OCI-M2 (cell line): Measurements from ENCODE around the gene NT5C1A.

Experiments
- DNase-seq: peaks from one replicate; lab custom pipeline; 2025; ENCODE audit not compliant: unreplicated experiment; lab: John Stamatoyannopoulos, UW

Gene NT5C1A

GRCh38 chr1:39639305-39640130 lies 32.4 kb downstream of the NT5C1A start, which contains the start of gene HEYL:
Gene HEYL (minus strand): TSS chr1:39639643. CDS start chr1:39639625, 18 bp downstream.
- DNase-seq: no peak

GRCh38 chr1:39638965-39639304 lies 33.0 kb downstream of the NT5C1A start:
- no peak for DNase-seq

- no peak for DNase-seq
These were observed 34.5 kb downstream of the NT5C1A start for GRCh38 chr1:39637361-39637760.

GRCh38 chr1:39635871-39636210 lies 36.1 kb downstream of the NT5C1A start:
- DNase-seq: no peak

GRCh38 chr1:39635205-39635870 lies 36.6 kb downstream of the NT5C1A start:
- no peak for DNase-seq

GRCh38 chr1:39633422-39633821 lies 38.5 kb downstream of the NT5C1A start:
- no peak for DNase-seq

GRCh38 chr1:39632682-39633417 lies 39.1 kb downstream of the NT5C1A start:
- DNase-seq: no peak

GRCh38 chr1:39632323-39632681 lies 39.6 kb downstream of the NT5C1A start:
- no peak for DNase-seq

- DNase-seq: no peak
These were observed 40.3 kb downstream of the NT5C1A start for GRCh38 chr1:39631361-39632322.

- no peak for DNase-seq
These were observed 43.0 kb downstream of the NT5C1A start for GRCh38 chr1:39628807-39629350.

- no peak for DNase-seq
These were observed 45.3 kb downstream of the NT5C1A start for GRCh38 chr1:39626646-39627045.

- DNase-seq: no peak
These were observed 46.2 kb downstream of the NT5C1A start for GRCh38 chr1:39625462-39626273.

- no peak for DNase-seq
These were observed 46.9 kb downstream of the NT5C1A start for GRCh38 chr1:39625009-39625408.

GRCh38 chr1:39623053-39623452 lies 48.9 kb downstream of the NT5C1A start:
- no peak for DNase-seq

- no peak for DNase-seq
These were observed 49.5 kb downstream of the NT5C1A start for GRCh38 chr1:39622427-39622826.

GRCh38 chr1:39620659-39621165 lies 51.2 kb downstream of the NT5C1A start:
- no peak for DNase-seq

GRCh38 chr1:39617488-39618049 lies 54.3 kb downstream of the NT5C1A start:
- no peak for DNase-seq

GRCh38 chr1:39615086-39615673 lies 56.7 kb downstream of the NT5C1A start:
- DNase-seq: no peak

- DNase-seq: no peak
These were observed 57.4 kb downstream of the NT5C1A start for GRCh38 chr1:39614488-39614887.
